Activated CD8-positive, alpha-beta memory T cell treated with anti-CD3 and anti-CD28 coated beads for 1 hour (primary cell): ENCODE measurements around the gene ANAPC13.

Source experiments
- DNase-seq, 2 donors: peaks; one replicate each; pipeline ENCODE4 v3.0.0-alpha.2; 2020; ENCODE audit warnings: low read depth in 1 of 2; ENCODE audit errors: extremely low read depth in 1 of 2

The ANAPC13 gene

GRCh38 chr3:134457376-134458074 is 28.3 kb downstream of the ANAPC13 start:
- DNase-seq: no peak

GRCh38 chr3:134453631-134454030 is 32.2 kb downstream of the ANAPC13 start:
- DNase-seq: no peak

- no peak for DNase-seq
These were observed 35.8 kb downstream of the ANAPC13 start for GRCh38 chr3:134449951-134450350.

GRCh38 chr3:134449277-134449676 is 36.5 kb downstream of the ANAPC13 start:
- no peak for DNase-seq

GRCh38 chr3:134448664-134449063 is 37.1 kb downstream of the ANAPC13 start:
- no peak for DNase-seq

GRCh38 chr3:134447351-134447750 is 38.4 kb downstream of the ANAPC13 start:
- no peak for DNase-seq

GRCh38 chr3:134446800-134447199 is 39.0 kb downstream of the ANAPC13 start:
- DNase-seq: no peak

- DNase-seq: no peak
These were observed 40.1 kb downstream of the ANAPC13 start for GRCh38 chr3:134445636-134446035.

- no peak for DNase-seq
These were observed 40.7 kb downstream of the ANAPC13 start for GRCh38 chr3:134445095-134445494.

GRCh38 chr3:134441821-134442220 is 44.0 kb downstream of the ANAPC13 start:
- no peak for DNase-seq

- DNase-seq: no peak
These were observed 44.5 kb downstream of the ANAPC13 start for GRCh38 chr3:134441321-134441720.

GRCh38 chr3:134437211-134437752 is 48.5 kb downstream of the ANAPC13 start:
- DNase-seq: no peak

- DNase-seq: no peak
These were observed 53.5 kb downstream of the ANAPC13 start for GRCh38 chr3:134432236-134432635.

- DNase-seq: no peak
These were observed 54.8 kb downstream of the ANAPC13 start for GRCh38 chr3:134430950-134431445.

- DNase-seq: no peak
These were observed 55.6 kb downstream of the ANAPC13 start for GRCh38 chr3:134430174-134430573.

- no peak for DNase-seq
These were observed 57.4 kb downstream of the ANAPC13 start for GRCh38 chr3:134428401-134428800.
